GM21619 (cell line): ENCODE results near the gene ENKUR.

Experiments
- ATAC-seq: cut with Tn5 transposase; IDR thresholded peaks from one replicate; pipeline ENCODE4 v1.9.1; 2021; ENCODE audit not compliant: unreplicated experiment

ENKUR gene

GRCh38 chr10:25015828-25016375, at the start of gene ENKUR:
Gene ENKUR (minus strand): TSS chr10:25016158. CDS start chr10:25015936, 222 bp downstream.
- peak; percentile 59 for ATAC-seq

GRCh38 chr10:25064401-25064800, 48.4 kb upstream of the ENKUR start:
- ATAC-seq, result no peak

- ATAC-seq, result no peak
These were observed 47.7 kb upstream of the ENKUR start for GRCh38 chr10:25063644-25064043.

GRCh38 chr10:25063157-25063556, 47.2 kb upstream of the ENKUR start:
- ATAC-seq, result no peak

GRCh38 chr10:25061711-25062449, 45.9 kb upstream of the ENKUR start:
- no peak for ATAC-seq

- ATAC-seq, result no peak
These were observed 45.2 kb upstream of the ENKUR start for GRCh38 chr10:25061125-25061524.

- no peak for ATAC-seq
These were observed 44.0 kb upstream of the ENKUR start for GRCh38 chr10:25059990-25060389.

- ATAC-seq, result no peak
These were observed 41.9 kb upstream of the ENKUR start for GRCh38 chr10:25057886-25058285.

- no peak for ATAC-seq
These were observed 40.8 kb upstream of the ENKUR start for GRCh38 chr10:25056726-25057125.

GRCh38 chr10:25052012-25052411, 36.1 kb upstream of the ENKUR start:
- no peak for ATAC-seq

- ATAC-seq, result no peak
These were observed 34.4 kb upstream of the ENKUR start for GRCh38 chr10:25050402-25050801.

GRCh38 chr10:25049966-25050365, 34.0 kb upstream of the ENKUR start:
- no peak for ATAC-seq

GRCh38 chr10:25048450-25048849, 32.5 kb upstream of the ENKUR start:
- no peak for ATAC-seq

- no peak for ATAC-seq
These were observed 31.8 kb upstream of the ENKUR start for GRCh38 chr10:25047591-25048301.

GRCh38 chr10:25047088-25047487, 31.1 kb upstream of the ENKUR start:
- no peak for ATAC-seq

GRCh38 chr10:25046641-25047040, 30.7 kb upstream of the ENKUR start:
- ATAC-seq, result no peak

GRCh38 chr10:25039531-25039930, 23.6 kb upstream of the ENKUR start:
- ATAC-seq, result no peak

GRCh38 chr10:25038325-25038724, 22.4 kb upstream of the ENKUR start:
- no peak for ATAC-seq

- peak; percentile 72 for ATAC-seq
These were observed 20.4 kb upstream of the ENKUR start for GRCh38 chr10:25036381-25036780.

- no peak for ATAC-seq
These were observed 13.6 kb upstream of the ENKUR start for GRCh38 chr10:25029519-25029918.

GRCh38 chr10:25028711-25029110, 12.8 kb upstream of the ENKUR start:
- no peak for ATAC-seq

GRCh38 chr10:25026463-25026862, 10.5 kb upstream of the ENKUR start:
- ATAC-seq, result no peak
